ENCODE results near the gene HLA-DOA.

The HLA-DOA gene

GRCh38 chr6:32963866-32964265, 45.5 kb downstream of the HLA-DOA start:
- DNase-seq (ENCODE audit: low spot score): no peak

GRCh38 chr6:32962213-32962826, 47.1 kb downstream of the HLA-DOA start:
- DNase-seq (ENCODE audit: low spot score): no peak

GRCh38 chr6:32960563-32960962, 48.8 kb downstream of the HLA-DOA start:
- no peak for DNase-seq (ENCODE audit: low spot score)

GRCh38 chr6:32956176-32956575, 53.2 kb downstream of the HLA-DOA start:
- no peak for DNase-seq (ENCODE audit: low spot score)

- DNase-seq (ENCODE audit: low spot score): peak; percentile 55
Observed at GRCh38 chr6:32954986-32955802, 54.2 kb downstream of the HLA-DOA start.

- no peak for DNase-seq (ENCODE audit: low spot score)
Observed at GRCh38 chr6:32954267-32954666, 55.1 kb downstream of the HLA-DOA start.
